Gastroesophageal sphincter (tissue), 4 donors: ENCODE data around the gene SYT7. TPM values are rescaled to one million over a fixed set of nuclear protein-coding genes. Genes with fewer than 3 reads are reported as not detected.

ENCODE experiments used
- ATAC-seq: fragments of 150-250 bp; one replicate; pipeline ENCODE4 v1.9.1; 2016; ENCODE audit warnings: mild to moderate bottlenecking, moderate library complexity
- H3K27ac ChIP-seq, 4 donors: fragments of 200-600 bp; sonication (generic) in 3 of 4; 1 replicate in 3 of 4; 2 replicates in 1 of 4; pipeline ENCODE4 v1.5.1; 2016 to 2019
- H3K27me3 ChIP-seq: fragments of 200-600 bp; sonication (generic); one replicate; pipeline ENCODE4 v1.5.1; 2019
- H3K36me3 ChIP-seq, 2 donors: fragments of 200-600 bp; sonication (generic); one replicate each; pipeline ENCODE4 v1.5.1; 2019; ENCODE audit warnings: control low read depth in 1 of 2
- H3K4me1 ChIP-seq, 3 donors: fragments of 200-600 bp; sonication (generic); 1 replicate in 2 of 3; 2 replicates in 1 of 3; pipeline ENCODE4 v1.5.1; 2016 to 2019; ENCODE audit warnings: control low read depth in 2 of 3
- H3K4me3 ChIP-seq, 2 donors: fragments of 200-600 bp; sonication (generic); one replicate each; pipeline ENCODE4 v1.5.1; 2019; ENCODE audit warnings: mild to moderate bottlenecking in 1 of 2, moderate library complexity in 1 of 2
- H3K9me3 ChIP-seq, 3 donors: fragments of 200-600 bp; sonication (generic); one replicate each; pipeline ENCODE4 v1.5.1; 2017 to 2019; ENCODE audit warnings: control low read depth in 2 of 3
- EP300 ChIP-seq: sonication (generic); formaldehyde crosslinking; IDR thresholded peaks from one replicate; pipeline ENCODE4 v1.6.1; 2017; ENCODE audit warnings: antibody characterized with exemption, mild to moderate bottlenecking
- POLR2A ChIP-seq, 2 donors: fragments of 450-650 bp; IDR thresholded peaks; one replicate each; pipeline ENCODE4 v1.6.1; 2017; ENCODE audit warnings: antibody characterized with exemption in 2 of 2, mild to moderate bottlenecking in 2 of 2, moderate library complexity in 1 of 2
- POLR2AphosphoS5 ChIP-seq: sonication (generic); formaldehyde crosslinking; IDR thresholded peaks from one replicate; pipeline ENCODE4 v1.6.1; 2017; ENCODE audit warnings: antibody characterized with exemption
- WGBS, 2 donors: methylation state at CpG; one replicate each; pipeline ENCODE4 v1.1.5; 2018; ENCODE audit warnings: low coverage in 1 of 2; 5-methylcytosine and 5-hydroxymethylcytosine counted together
- total RNA-seq, 4 donors: library from RNA; depleted of rRNA; stranded (reverse); fragments of >200 nt; gene quantifications; one replicate each; pipeline ENCODE4 v1.1.0, GENCODE V29; 2016
- TF ChIP-seq, protein P1 (sequence below), 4 experiments: fragments of 200-600 bp in 2 of 4; fragments of 450-650 bp in 2 of 4; sonication (generic) in 1 of 4; IDR thresholded peaks; one replicate each; pipeline ENCODE4 v1.5.1; 2017 to 2019; ENCODE audit warnings: antibody characterized with exemption in 4 of 4, mild to moderate bottlenecking in 2 of 4, moderate library complexity in 2 of 4

The SYT7 gene
- total RNA-seq, 4 donors from 2014 or later: 1.8 to 3.7 (median 3.1) TPM

GRCh38 chr11:61510974-61511373 lies 69.9 kb downstream of the SYT7 start:
- Histone ChIP-seq H3K4me1 (peaks cover 0 to 23% (median 14%) of the 10 kb centered on the region in 3 donors), H3K27ac (peak overlapping the region in 2 of 4 donors; percentile 49 to 59), H3K36me3 (no peaks in the 10 kb centered on the region), H3K27me3 (peaks cover 89% of the 10 kb centered on the region), H3K9me3 (no peaks in the 10 kb centered on the region), H3K4me3 (no peak overlapping the region)
- TF ChIP-seq POLR2AphosphoS5 (no peak), POLR2A (IDR thresholded peaks at IDR 0.05) (no peak), EP300 (no peak)
- TF ChIP-seq, protein P1, sequence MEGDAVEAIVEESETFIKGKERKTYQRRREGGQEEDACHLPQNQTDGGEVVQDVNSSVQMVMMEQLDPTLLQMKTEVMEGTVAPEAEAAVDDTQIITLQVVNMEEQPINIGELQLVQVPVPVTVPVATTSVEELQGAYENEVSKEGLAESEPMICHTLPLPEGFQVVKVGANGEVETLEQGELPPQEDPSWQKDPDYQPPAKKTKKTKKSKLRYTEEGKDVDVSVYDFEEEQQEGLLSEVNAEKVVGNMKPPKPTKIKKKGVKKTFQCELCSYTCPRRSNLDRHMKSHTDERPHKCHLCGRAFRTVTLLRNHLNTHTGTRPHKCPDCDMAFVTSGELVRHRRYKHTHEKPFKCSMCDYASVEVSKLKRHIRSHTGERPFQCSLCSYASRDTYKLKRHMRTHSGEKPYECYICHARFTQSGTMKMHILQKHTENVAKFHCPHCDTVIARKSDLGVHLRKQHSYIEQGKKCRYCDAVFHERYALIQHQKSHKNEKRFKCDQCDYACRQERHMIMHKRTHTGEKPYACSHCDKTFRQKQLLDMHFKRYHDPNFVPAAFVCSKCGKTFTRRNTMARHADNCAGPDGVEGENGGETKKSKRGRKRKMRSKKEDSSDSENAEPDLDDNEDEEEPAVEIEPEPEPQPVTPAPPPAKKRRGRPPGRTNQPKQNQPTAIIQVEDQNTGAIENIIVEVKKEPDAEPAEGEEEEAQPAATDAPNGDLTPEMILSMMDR (IDR thresholded peaks at IDR 0.05): no peak
- 62 to 77% methylated on average over 10 to 13 of the region's 14 CpGs for WGBS, 2 donors
- ATAC-seq: no peak

DNA sequence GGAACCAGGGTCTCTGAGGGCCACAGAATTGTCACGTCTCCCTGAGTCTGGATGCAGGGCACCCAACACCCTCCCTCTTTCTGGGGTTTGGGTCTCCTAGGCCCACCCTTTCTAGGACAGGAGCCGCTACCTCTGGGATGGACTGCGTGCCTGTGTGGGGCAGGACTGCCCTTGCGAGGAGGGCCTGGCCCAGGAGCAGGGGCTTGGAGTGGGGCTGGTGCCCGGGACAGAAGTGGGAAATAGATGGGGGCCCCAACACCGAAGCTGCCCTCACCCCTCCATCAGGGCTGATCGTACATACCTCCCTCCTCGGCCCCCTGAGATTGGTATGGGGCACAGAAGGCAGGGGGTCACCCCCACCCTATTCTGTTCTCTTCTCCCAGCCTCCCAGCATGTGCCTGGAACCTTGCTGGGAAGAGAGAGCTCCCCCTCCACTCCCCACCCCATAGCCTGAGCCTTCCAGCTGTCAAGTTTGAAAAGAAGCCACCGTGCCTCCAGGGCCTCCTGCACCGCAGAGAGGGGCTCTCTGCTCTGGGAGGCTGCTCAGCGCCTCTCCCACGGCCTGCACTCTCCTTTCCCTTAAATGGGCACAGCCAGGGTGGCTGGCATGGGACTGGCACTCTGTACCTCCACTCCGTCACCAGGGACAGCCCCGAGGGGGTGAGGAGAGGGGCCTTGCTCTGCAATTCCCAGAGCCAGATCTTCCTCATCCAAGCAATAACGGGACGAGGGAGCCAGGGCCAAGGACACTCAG lies 70.5 kb downstream of the SYT7 start:
- 100% methylated on average over 4 of the region's 16 CpGs; no CpG with 5 or more reads in 1 of the 2 donors for WGBS, 2 donors
- peaks cover 0 to 23% (median 14%) of the 10 kb centered on the region in 3 donors for H3K4me1 ChIP-seq
- no peak for ATAC-seq
- TF ChIP-seq, protein P1 (IDR thresholded peaks at IDR 0.05): no peak
- TF ChIP-seq POLR2AphosphoS5: no peak
- no peak for TF ChIP-seq EP300
- no peak for TF ChIP-seq POLR2A (IDR thresholded peaks at IDR 0.05)
- no peak overlapping the region for H3K4me3 ChIP-seq
- no peaks in the 10 kb centered on the region for H3K9me3 ChIP-seq
- peaks cover 90% of the 10 kb centered on the region for H3K27me3 ChIP-seq
- no peaks in the 10 kb centered on the region for H3K36me3 ChIP-seq
- H3K27ac ChIP-seq: peak overlapping the region in 3 of 4 donors; percentile 47 to 59 (median 49)

DNA sequence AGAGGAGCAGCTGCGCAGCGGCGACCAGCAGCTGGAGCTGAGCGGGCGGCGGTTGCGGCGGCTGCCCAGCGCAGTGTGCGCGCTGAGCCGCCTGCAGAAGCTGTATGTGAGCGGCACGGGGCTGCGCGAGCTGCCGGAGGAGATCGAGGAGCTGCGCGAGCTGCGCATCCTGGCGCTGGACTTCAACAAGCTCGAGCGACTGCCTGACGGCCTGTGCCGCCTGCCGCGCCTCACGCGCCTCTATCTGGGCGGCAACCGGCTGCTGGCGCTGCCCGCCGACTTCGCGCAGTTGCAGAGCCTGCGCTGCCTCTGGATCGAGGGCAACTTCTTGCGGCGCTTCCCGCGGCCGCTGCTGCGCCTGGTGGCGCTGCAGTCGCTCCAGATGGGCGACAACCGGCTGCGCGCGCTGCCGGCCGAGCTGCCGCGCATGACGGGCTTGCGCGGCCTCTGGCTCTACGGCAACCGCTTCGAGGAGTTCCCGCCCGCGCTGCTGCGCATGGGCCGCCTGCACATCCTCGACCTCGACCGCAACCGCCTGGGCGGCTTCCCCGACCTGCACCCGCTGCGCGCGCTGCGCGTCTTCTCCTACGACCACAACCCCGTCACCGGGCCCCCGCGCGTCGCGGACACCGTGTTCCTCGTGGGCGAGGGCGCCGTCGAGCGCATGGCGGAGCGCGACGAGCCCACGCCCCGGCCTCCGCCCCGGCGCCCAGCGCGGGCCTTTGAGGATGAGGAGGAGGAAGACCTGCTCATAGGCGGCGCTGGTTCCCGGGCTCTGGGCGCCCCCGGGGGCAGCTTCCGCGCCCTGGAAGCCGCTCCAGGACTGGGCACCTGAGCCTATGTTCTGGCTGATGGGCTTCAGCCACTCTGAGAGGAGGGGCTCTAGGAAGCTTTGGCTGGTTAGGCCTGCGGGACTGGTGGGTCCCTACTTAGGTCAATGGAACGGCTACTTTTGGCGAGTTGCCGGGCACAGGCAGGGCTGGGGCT lies 71.5 kb downstream of the SYT7 start:
- Histone ChIP-seq H3K27me3 (peaks cover 100% of the 10 kb centered on the region), H3K4me1 (peaks cover 0 to 23% (median 14%) of the 10 kb centered on the region in 3 donors), H3K27ac (peak overlapping the region in 2 of 4 donors; percentile 49 to 59), H3K4me3 (peak overlapping the region in 1 of 2 donors; percentile 38), H3K36me3 (no peaks in the 10 kb centered on the region), H3K9me3 (no peaks in the 10 kb centered on the region)
- WGBS, 2 donors: no CpG with 5 or more reads among the region's 117 CpGs
- peak; percentile 72 for ATAC-seq
- TF ChIP-seq EP300: no peak
- peak; percentile 4 for TF ChIP-seq POLR2AphosphoS5
- TF ChIP-seq, protein P1 (IDR thresholded peaks at IDR 0.05): peak in 2 of 4 experiments; percentile 54 to 65
- TF ChIP-seq POLR2A (IDR thresholded peaks at IDR 0.05): no peak

GRCh38 chr11:61507962-61508861 lies 72.7 kb downstream of the SYT7 start, which contains the start of gene LRRC10B:
Gene LRRC10B (plus strand): TSS chr11:61508749. CDS start chr11:61508999, 250 bp downstream.
- WGBS, 2 donors: 15 to 23% methylated on average over 13 to 15 of the region's 74 CpGs
- peaks cover 93% of the 10 kb centered on the region for H3K27me3 ChIP-seq
- H3K9me3 ChIP-seq: no peaks in the 10 kb centered on the region
- peaks cover 0 to 23% (median 14%) of the 10 kb centered on the region in 3 donors for H3K4me1 ChIP-seq
- peak within 1 kb of the TSS in 2 of 4 donors; percentile 49 to 59 for H3K27ac ChIP-seq
- TF ChIP-seq, protein P1 (IDR thresholded peaks at IDR 0.05): no peak
- no peak for TF ChIP-seq POLR2A (IDR thresholded peaks at IDR 0.05)
- H3K36me3 ChIP-seq: no peaks in the 10 kb centered on the region
- H3K4me3 ChIP-seq: peak within 1 kb of the TSS in 1 of 2 donors; percentile 38
- ATAC-seq: peak; percentile 8
